CD4-positive, alpha-beta T cell treated with Interferon gamma for 1 hour (primary cell): ENCODE data around the gene SMAD2.

Source experiments
- DNase-seq: peaks from one replicate; pipeline ENCODE4 v3.0.0-alpha.2; 2020

SMAD2 gene

GRCh38 chr18:47893939-47894699 is 36.3 kb downstream of the SMAD2 start:
- DNase-seq = no peak

GRCh38 chr18:47893047-47893446 is 37.4 kb downstream of the SMAD2 start:
- DNase-seq = no peak

- no peak for DNase-seq
These were observed 42.3 kb downstream of the SMAD2 start for GRCh38 chr18:47888156-47888555.

- no peak for DNase-seq
These were observed 43.2 kb downstream of the SMAD2 start for GRCh38 chr18:47887227-47887626.

DNA sequence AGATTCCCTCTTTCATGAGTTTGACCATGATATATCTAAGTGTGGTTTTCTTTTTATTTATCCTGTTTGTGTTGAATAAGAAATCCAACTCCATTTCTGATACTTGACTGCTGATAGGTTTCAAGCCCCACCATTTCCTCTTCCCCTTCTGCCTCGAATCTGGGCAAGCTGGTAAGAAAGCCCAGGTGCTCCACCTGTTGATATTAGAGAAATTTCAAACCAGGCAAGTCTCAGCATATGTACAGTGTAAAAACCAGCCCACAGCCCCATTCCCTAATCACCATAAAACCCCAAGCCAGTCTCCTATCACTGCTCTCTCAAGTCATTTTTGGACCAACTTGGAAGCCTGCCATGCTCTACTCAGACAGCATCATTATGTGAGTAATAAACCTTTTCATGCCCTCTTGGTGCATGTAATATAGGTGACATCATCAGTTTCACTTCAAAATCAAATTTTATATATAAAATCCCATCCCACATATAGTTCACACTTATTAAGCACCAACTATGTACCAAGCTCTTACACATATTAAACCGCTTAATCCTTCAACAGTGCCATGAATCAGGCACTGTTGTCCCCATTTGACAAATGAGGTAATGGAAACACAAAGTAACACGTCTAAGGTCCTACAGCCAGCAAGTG is 46.6 kb downstream of the SMAD2 start:
- DNase-seq = no peak

DNA sequence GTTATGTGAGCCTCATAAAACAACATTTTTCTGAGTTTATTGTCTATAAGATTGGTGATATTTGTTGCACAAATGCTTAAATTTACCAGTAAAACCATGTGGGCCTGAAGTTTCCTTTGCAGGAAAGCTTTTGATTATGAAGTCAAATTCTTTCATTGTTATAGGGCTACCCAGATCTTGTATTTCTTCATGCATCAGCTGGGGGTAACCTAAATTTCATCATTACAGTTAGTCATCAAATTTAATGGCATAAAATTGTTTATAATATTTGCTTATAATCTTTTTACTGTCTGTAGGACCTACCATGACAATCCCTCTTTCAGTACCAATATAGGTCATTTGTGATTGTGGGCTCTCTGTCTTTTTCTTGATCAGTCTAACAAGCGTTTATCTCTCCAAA is 47.8 kb downstream of the SMAD2 start:
- no peak for DNase-seq

- DNase-seq = no peak
These were observed 48.6 kb downstream of the SMAD2 start for GRCh38 chr18:47881752-47882455.

GRCh38 chr18:47881042-47881441 is 49.4 kb downstream of the SMAD2 start:
- DNase-seq = no peak

DNA sequence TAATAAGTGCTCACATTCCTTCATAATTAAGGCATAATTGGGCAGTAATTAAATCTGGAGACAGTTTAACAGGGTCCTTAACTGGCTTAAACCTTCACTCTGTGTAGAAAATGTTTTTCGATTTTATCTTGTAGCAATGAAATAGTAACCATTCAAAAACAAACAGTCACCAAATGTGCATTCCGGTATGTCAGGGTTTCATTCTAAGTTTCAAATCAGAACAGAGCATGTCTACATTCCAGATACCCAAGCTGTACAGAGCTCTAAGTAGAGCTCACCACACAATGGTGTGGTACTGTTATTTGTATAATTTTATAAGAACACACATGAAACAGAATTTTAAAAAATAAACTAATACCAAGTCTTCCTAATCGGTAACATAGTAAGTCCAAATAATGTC is 52.6 kb downstream of the SMAD2 start:
- DNase-seq = no peak

GRCh38 chr18:47876813-47877212 is 53.6 kb downstream of the SMAD2 start:
- DNase-seq = no peak

- DNase-seq = no peak
These were observed 56.8 kb downstream of the SMAD2 start for GRCh38 chr18:47873625-47874024.

DNA sequence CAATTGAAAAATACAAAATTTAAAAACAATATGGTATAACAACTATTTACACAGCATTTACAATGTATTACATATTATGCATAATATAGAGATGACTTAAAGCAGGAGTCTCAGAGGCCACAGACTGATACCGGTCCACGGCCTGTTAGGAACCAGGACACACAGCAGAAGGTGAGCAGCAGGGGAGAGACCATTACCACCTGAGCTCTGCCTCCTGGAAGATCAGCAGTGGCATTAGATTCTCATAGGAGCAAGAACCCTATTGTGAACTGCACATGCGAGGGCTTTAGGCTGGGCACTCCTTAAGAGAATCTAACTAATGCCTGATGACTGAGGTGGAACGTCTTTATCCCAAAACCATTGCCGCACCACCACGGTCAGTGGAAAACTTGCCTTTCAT is 58.0 kb downstream of the SMAD2 start:
- no peak for DNase-seq

- DNase-seq = no peak
These were observed 59.2 kb downstream of the SMAD2 start for GRCh38 chr18:47871288-47871687.

DNA sequence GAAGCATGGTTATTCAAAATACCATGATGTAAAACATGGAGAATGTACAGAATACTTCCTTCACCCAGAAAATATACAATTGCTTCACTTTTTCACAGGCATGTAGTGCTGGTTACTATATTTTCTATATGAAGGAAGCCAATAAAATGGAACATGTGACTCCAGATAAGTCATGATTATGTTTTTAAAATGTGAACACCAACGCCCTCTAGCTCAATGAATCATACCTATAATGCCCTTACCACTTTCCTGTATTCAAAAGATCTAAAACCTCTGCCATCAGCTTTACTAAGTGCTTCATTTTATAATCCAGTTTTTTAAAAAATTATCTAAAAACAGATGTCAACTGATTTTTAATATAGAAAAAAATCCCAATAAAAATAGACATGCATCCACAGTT is 59.9 kb downstream of the SMAD2 start:
- DNase-seq = no peak

DNA sequence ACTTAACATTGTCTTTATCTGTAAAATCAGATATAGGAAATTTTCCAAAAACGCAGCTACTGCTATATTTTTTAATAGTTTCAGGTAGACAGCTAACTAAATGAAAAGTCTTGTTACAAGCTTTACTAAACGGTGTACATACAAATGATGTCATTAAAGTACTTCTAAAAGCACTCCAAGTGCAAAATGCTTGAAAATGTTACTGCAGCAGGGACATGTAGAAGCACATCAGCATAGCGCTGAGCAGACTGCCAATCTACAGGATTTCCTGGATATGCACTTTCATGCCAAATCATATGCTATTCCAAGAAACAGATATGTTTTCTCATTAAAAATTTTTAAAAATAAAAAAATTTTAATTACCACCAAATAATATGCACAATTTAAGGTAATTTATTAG is 61.7 kb downstream of the SMAD2 start:
- DNase-seq = no peak

DNA sequence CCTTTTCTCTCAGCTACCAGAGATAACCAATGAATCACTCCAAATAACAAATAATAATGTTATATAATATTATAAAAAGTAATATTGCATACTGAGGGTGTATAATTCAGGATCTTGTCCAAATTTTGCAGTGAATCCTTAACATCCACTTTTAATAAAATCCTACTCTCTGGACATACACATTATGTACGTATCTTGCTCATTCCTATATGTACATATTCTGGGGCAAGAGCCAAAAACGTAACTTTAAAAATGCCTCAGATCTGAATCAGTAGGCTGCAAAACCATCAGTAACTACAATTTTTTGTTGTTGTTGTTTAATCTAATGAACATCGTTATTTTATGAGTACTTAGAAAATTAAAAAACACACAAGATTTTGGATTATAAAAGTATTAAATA is 65.3 kb downstream of the SMAD2 start:
- DNase-seq = no peak

DNA sequence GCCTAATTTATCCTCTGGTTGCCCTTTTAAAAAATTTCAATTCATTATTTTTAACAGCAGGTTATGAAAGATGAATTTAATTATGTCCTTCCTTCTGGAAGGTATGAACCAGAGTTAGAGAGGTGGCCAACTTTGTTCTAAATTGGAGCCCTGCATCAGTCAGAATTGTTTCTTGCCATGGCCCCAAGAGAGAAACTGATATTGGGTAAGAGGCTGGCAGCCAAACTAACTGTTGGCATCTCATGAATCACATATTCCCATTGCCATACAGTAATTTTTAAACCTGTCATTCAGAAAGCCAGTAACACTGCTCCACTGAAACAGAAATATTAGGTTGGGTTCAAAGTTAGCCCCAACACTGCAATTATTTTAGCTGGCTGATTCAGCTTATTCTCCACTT is 67.4 kb downstream of the SMAD2 start:
- no peak for DNase-seq

DNA sequence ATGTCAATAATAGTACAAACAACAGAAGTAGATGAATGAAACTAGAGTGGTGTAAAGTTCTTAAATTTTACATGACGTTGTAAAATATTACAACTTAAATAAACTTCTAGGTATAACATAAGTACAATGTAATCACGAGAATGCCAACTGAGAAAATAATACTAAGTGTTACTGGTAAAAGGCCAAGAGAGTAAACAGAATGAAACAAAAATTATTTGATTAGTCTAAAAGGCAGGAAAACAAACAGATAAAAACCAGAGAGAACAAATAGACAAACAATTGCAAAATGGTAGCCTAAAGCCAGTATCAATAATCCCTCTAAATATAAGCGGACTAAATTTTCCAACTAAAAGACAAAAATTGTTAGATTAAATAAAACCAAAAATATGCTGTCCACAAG is 71.9 kb downstream of the SMAD2 start:
- no peak for DNase-seq

DNA sequence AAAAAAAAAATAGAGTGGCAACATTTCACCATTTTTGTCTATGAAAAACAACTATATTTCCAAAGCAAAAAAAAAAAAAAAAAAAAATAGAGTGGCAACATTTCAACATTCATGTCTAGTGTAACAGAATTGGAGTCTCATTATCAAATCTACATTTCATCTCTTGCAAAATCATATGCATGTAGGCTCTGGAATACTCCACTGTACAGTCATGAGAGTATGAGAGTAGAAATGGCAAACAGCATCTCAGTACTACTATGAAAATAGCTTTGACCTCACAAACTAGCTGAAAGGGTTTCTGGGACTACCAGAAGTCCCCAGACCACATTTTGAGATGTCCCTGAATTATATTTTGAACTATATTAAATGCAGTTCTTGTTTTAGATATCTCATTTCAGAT is 82.8 kb downstream of the SMAD2 start:
- no peak for DNase-seq

DNA sequence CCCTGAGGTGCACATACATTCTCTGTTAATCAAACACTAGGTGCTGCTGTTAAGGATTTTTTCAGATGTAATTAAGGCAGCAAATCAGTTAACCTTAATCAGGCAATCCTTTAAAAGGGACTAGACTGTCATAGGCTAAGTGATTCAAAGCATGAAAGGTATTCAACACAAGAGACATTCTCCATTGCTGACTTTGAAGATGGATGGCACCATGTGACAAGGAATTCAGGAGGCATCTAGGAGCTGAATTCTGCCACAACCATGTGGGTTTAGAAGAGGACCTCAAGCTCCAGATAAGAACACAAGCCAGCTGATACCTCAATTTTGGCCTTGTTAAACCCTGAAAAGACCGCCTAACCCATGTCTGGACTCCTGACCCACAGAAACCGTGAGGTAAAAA is 84.0 kb downstream of the SMAD2 start:
- no peak for DNase-seq

GRCh38 chr18:47844828-47845498 is 85.5 kb downstream of the SMAD2 start:
- no peak for DNase-seq

- DNase-seq = no peak
These were observed 87.6 kb downstream of the SMAD2 start for GRCh38 chr18:47842836-47843235.

DNA sequence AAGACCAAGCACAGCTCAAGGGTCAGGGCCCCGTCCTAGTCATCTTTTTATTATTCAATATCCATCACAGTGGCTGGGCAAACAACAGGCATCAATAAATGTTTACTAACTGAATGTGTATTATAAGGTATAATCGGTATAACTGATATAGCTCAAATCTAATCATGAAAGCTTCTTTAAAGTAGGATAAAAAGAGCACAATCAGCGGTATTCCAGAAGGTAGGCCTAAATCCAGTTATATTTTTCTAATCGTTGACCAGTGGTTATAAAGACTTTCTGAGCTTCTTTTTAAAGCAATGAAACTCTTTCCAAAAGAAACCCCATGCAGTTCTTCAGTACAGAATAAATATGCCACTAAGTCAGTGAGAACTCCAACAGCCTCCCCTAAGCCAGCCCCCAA is 92.1 kb downstream of the SMAD2 start:
- no peak for DNase-seq

DNA sequence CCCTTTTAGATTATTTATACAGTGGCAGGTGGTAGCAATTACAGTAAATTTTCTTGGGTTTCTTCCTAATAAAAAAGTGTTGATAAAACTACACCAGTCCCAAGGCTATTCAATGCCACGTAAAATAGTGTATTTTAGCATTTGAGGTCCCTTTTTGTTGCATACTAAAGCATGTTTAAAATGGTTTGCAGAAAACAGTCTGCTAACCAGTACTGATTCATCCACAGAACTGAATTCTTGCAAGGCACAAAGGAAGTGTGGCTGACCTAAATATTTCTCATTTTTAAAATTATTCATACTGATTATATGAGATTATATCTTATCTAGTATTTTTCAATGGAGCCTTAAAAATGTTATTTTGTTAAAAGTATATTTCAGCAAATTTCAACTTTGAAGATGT is 98.1 kb downstream of the SMAD2 start:
- no peak for DNase-seq
